Heart left ventricle (tissue), 13 donors: ENCODE measurements around the gene TSPAN33.

Source experiments
- CTCF ChIP-seq, 12 donors: fragments of 200-600 bp; sonication (generic) in 4 of 12; IDR thresholded peaks; one replicate each; pipeline versions ENCODE4 v1.5.0 to v1.8.0; 2018 to 2022; ENCODE audit warnings: antibody characterized with exemption in 12 of 12, mild to moderate bottlenecking in 5 of 12
- POLR2A ChIP-seq, 2 donors: fragments of 450-650 bp; IDR thresholded peaks; one replicate each; pipeline ENCODE4 v1.6.1; 2017; ENCODE audit warnings: antibody characterized with exemption in 2 of 2, mild to moderate bottlenecking in 2 of 2, moderate library complexity in 2 of 2
- donor health status: ischemic (EF 13 %, LVEDD 7.1; RV severe dilation, severe dysfunction).
- donor health status: DM: no; HTN: yes; CAD: no.
- donor health status: DM: no; HTN: no; CAD: no.
- donor health status: ischemic (EF 25% LVEDD 6.9; RV normal size, moderate dysfunction).
- donor health status: ischemic (EF 25% LVEDD 5.7; RV mildly dilated, moderate dysfunction).
- donor health status: ischemic (EF 35%, LVEDD 5.7; RV mildly dilated, moderate dysfunction).
- donor health status: nonischemic (EF 11% LVEDD 7.7; RV severe dilation, severe dysfunction).
- donor health status: DM: yes; HTN: yes; CAD: no.
- donor health status: PGD.
- donor health status: ischemic (EF 29% LVEDD 5.4; RV normal size, mild dysfunction).
- donor health status: nonischemic (EF 23%, LVEDD 6.1; RV moderate dilation, normal function).

- no peak for TF ChIP-seq POLR2A (IDR thresholded peaks at IDR 0.05)
- no peak for TF ChIP-seq CTCF (IDR thresholded peaks at IDR 0.05)
Observed at GRCh38 chr7:129098409-129099084, 46.0 kb upstream of the TSPAN33 start.
